ENCODE measurements around the gene BDNF. TPM values are rescaled to one million over a fixed set of nuclear protein-coding genes. Genes with fewer than 3 reads are reported as not detected.
A peak's percentile ranks its signal among the peaks of the same experiment; 100 is the strongest.
"Not testable (repeated sequence)": the region's sequence is repeated elsewhere in the genome, so short reads cannot be mapped to it uniquely, and the experiment has no call there.

BDNF gene
- 1 to 10 TPM; 1.6 to 1.7 (median 1.6) TPM for polyA plus RNA-seq (ENCODE audit: insufficient read length in 3 of 3)

GRCh38 chr11:27700351-27701301, at the start of gene BDNF:
Gene BDNF (minus strand): TSS chr11:27700455. CDS start chr11:27658564, 41,891 bp downstream.
- no peak for DNase-seq (ENCODE audit: low read depth in 3 of 3, low spot score in 2 of 3)

GRCh38 chr11:27740362-27741013, 40.2 kb upstream of the BDNF start:
- no peak for DNase-seq (ENCODE audit: low read depth in 3 of 3, low spot score in 2 of 3)

GRCh38 chr11:27735281-27735680, 35.0 kb upstream of the BDNF start:
- no peak for DNase-seq (ENCODE audit: low read depth in 3 of 3, low spot score in 2 of 3)

GRCh38 chr11:27731803-27732202, 31.5 kb upstream of the BDNF start:
- not testable (repeated sequence) for DNase-seq (ENCODE audit: low read depth in 3 of 3, low spot score in 2 of 3)

GRCh38 chr11:27726981-27727380, 26.7 kb upstream of the BDNF start:
- no peak for DNase-seq (ENCODE audit: low read depth in 3 of 3, low spot score in 2 of 3)

GRCh38 chr11:27723687-27724086, 23.4 kb upstream of the BDNF start:
- DNase-seq (ENCODE audit: low read depth in 3 of 3, low spot score in 2 of 3): no peak

GRCh38 chr11:27722953-27723344, 22.7 kb upstream of the BDNF start:
- no peak for DNase-seq (ENCODE audit: low read depth in 3 of 3, low spot score in 2 of 3)

GRCh38 chr11:27722117-27722952, 22.1 kb upstream of the BDNF start:
- DNase-seq (ENCODE audit: low read depth in 3 of 3, low spot score in 2 of 3): no peak

GRCh38 chr11:27721264-27722116, 21.2 kb upstream of the BDNF start:
- DNase-seq (ENCODE audit: low read depth in 3 of 3, low spot score in 2 of 3): no peak

GRCh38 chr11:27720277-27720830, 20.1 kb upstream of the BDNF start:
- peak in 1 of 3 donors; percentile 66 for DNase-seq (ENCODE audit: low read depth in 3 of 3, low spot score in 2 of 3)

- DNase-seq (ENCODE audit: low read depth in 3 of 3, low spot score in 2 of 3): no peak
Observed at GRCh38 chr11:27719546-27719925, 19.3 kb upstream of the BDNF start.

GRCh38 chr11:27718863-27719545, 18.7 kb upstream of the BDNF start:
- no peak for DNase-seq (ENCODE audit: low read depth in 3 of 3, low spot score in 2 of 3)

GRCh38 chr11:27718346-27718862, 18.1 kb upstream of the BDNF start:
- DNase-seq (ENCODE audit: low read depth in 3 of 3, low spot score in 2 of 3): no peak

GRCh38 chr11:27717801-27718229, 17.6 kb upstream of the BDNF start:
- DNase-seq (ENCODE audit: low read depth in 3 of 3, low spot score in 2 of 3): no peak

- DNase-seq (ENCODE audit: low read depth in 3 of 3, low spot score in 2 of 3): no peak
Observed at GRCh38 chr11:27717377-27717776, 17.1 kb upstream of the BDNF start.

- DNase-seq (ENCODE audit: low read depth in 3 of 3, low spot score in 2 of 3): no peak
Observed at GRCh38 chr11:27716835-27717234, 16.6 kb upstream of the BDNF start.

- DNase-seq (ENCODE audit: low read depth in 3 of 3, low spot score in 2 of 3): no peak
Observed at GRCh38 chr11:27716216-27716615, 16.0 kb upstream of the BDNF start.

- no peak for DNase-seq (ENCODE audit: low read depth in 3 of 3, low spot score in 2 of 3)
Observed at GRCh38 chr11:27711725-27712124, 11.5 kb upstream of the BDNF start.

- DNase-seq (ENCODE audit: low read depth in 3 of 3, low spot score in 2 of 3): no peak
Observed at GRCh38 chr11:27710536-27710935, 10.3 kb upstream of the BDNF start.
